Vagina (tissue), 2 donors: Measurements from ENCODE around the gene GNAT1.

Experiments
- POLR2A ChIP-seq, 2 donors: fragments of 450-650 bp; IDR thresholded peaks; one replicate each; pipeline ENCODE4 v1.6.1; 2017; ENCODE audit warnings: antibody characterized with exemption in 2 of 2, mild to moderate bottlenecking in 2 of 2, moderate library complexity in 2 of 2
- POLR2AphosphoS5 ChIP-seq, 2 donors: sonication (generic); formaldehyde crosslinking; IDR thresholded peaks; one replicate each; pipeline ENCODE4 v1.9.0; 2017; ENCODE audit warnings: antibody characterized with exemption in 2 of 2, mild to moderate bottlenecking in 2 of 2, low read depth in 1 of 2; ENCODE audit not compliant: insufficient read depth in 1 of 2
- TF ChIP-seq, protein P1 (sequence below), 3 experiments: fragments of 450-650 bp in 2 of 3; fragments of 200-600 bp in 1 of 3; sonication (generic) in 1 of 3; IDR thresholded peaks; one replicate each; pipeline ENCODE4 v1.5.1; 2017 to 2019; ENCODE audit warnings: antibody characterized with exemption in 3 of 3, mild to moderate bottlenecking in 2 of 3, moderate library complexity in 2 of 3

DNA sequence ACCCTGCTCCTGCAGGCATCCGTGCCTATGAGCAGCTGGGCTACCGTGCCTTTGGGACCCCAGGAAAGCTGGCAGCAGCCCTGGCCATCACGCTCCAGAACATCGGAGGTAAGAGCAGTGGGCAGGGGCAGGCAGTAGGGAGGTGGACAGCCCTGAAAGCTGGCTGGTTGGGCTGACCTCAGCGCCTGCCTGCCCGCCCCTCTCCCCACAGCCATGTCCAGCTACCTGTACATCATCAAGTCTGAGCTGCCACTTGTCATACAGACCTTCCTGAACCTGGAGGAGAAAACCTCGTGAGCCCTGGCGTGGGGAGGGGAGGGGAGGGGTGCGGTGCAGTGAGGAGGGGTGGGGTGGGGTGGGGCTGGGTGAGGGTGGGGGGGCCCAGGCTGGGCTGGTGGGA, 24.1 kb downstream of the GNAT1 start:
- TF ChIP-seq, protein P1, sequence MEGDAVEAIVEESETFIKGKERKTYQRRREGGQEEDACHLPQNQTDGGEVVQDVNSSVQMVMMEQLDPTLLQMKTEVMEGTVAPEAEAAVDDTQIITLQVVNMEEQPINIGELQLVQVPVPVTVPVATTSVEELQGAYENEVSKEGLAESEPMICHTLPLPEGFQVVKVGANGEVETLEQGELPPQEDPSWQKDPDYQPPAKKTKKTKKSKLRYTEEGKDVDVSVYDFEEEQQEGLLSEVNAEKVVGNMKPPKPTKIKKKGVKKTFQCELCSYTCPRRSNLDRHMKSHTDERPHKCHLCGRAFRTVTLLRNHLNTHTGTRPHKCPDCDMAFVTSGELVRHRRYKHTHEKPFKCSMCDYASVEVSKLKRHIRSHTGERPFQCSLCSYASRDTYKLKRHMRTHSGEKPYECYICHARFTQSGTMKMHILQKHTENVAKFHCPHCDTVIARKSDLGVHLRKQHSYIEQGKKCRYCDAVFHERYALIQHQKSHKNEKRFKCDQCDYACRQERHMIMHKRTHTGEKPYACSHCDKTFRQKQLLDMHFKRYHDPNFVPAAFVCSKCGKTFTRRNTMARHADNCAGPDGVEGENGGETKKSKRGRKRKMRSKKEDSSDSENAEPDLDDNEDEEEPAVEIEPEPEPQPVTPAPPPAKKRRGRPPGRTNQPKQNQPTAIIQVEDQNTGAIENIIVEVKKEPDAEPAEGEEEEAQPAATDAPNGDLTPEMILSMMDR (IDR thresholded peaks at IDR 0.05), result no peak
- no peak for TF ChIP-seq POLR2AphosphoS5 (IDR thresholded peaks at IDR 0.05; ENCODE audit: insufficient read depth in 1 of 2, low read depth in 1 of 2)
- no peak for TF ChIP-seq POLR2A (IDR thresholded peaks at IDR 0.05)
